ENCODE data around the gene KIAA0232.
"Not testable (repeated sequence)": the region's sequence is repeated elsewhere in the genome, so short reads cannot be mapped to it uniquely, and the experiment has no call there.

KIAA0232 gene

GRCh38 chr4:6905516-6906445 is 123.3 kb downstream of the KIAA0232 start:
- no peak for DNase-seq

GRCh38 chr4:6906486-6906885 is 124.0 kb downstream of the KIAA0232 start:
- not testable (repeated sequence) for DNase-seq

- peak; percentile 18 for DNase-seq
Measured at GRCh38 chr4:6907658-6908191, 125.2 kb downstream of the KIAA0232 start.

- DNase-seq, result no peak
Measured at GRCh38 chr4:6908432-6909112, 126.0 kb downstream of the KIAA0232 start.

GRCh38 chr4:6909113-6909969 is 126.8 kb downstream of the KIAA0232 start, which contains the start of gene TBC1D14:
Gene TBC1D14, plus strand, starts transcription at chr4:6909826. Its CDS starts 13,564 bp downstream, at chr4:6923390.
- peak; percentile 90 for DNase-seq

- DNase-seq, result peak; percentile 59
Measured at GRCh38 chr4:6909970-6910339, 127.4 kb downstream of the KIAA0232 start.

GRCh38 chr4:6910340-6910959 is 127.9 kb downstream of the KIAA0232 start:
- DNase-seq, result no peak

- no peak for DNase-seq
Measured at GRCh38 chr4:6910960-6911874, 128.7 kb downstream of the KIAA0232 start.

- DNase-seq, result not testable (repeated sequence)
Measured at GRCh38 chr4:6911917-6912316, 129.4 kb downstream of the KIAA0232 start.

- DNase-seq, result no peak
Measured at GRCh38 chr4:6912441-6912840, 129.9 kb downstream of the KIAA0232 start.

- no peak for DNase-seq
Measured at GRCh38 chr4:6913350-6913905, 130.9 kb downstream of the KIAA0232 start.

- DNase-seq, result no peak
Measured at GRCh38 chr4:6914448-6914847, 131.9 kb downstream of the KIAA0232 start.

GRCh38 chr4:6915041-6916005 is 132.8 kb downstream of the KIAA0232 start:
- DNase-seq, result no peak

- DNase-seq, result no peak
Measured at GRCh38 chr4:6916069-6916586, 133.6 kb downstream of the KIAA0232 start.

- peak; percentile 68 for DNase-seq
Measured at GRCh38 chr4:6916587-6917460, 134.3 kb downstream of the KIAA0232 start.

GRCh38 chr4:6917461-6918271 is 135.1 kb downstream of the KIAA0232 start:
- DNase-seq, result peak; percentile 72

- no peak for DNase-seq
Measured at GRCh38 chr4:6918338-6918737, 135.8 kb downstream of the KIAA0232 start.
